ENCODE measurements around the gene ZNF879. TPM values are rescaled to one million over a fixed set of nuclear protein-coding genes. Genes with fewer than 3 reads are reported as not detected.

ZNF879 gene
- total RNA-seq, 4 donors from 2014 or later, result 2.5 to 7.0 (median 3.7) TPM

GRCh38 chr5:178990491-178990890 is 33.1 kb upstream of the ZNF879 start:
- in situ Hi-C loops (cut with MboI; ENCODE audit: low sequenced_read_pairs in 4 of 4), result no loop called here
- H3K9me3 ChIP-seq, result no peaks in the 10 kb centered on the region

GRCh38 chr5:178991190-178992145 is 32.1 kb upstream of the ZNF879 start:
- Histone ChIP-seq H3K36me3 (no peaks in the 10 kb centered on the region), H3K27ac (no peak overlapping the region), H3K9me3 (no peaks in the 10 kb centered on the region), H3K4me3 (no peak overlapping the region), H3K27me3 (peaks cover 3 to 20% (median 12%) of the 10 kb centered on the region in 3 donors), H3K4me1 (no peaks in the 10 kb centered on the region)
- in situ Hi-C loops (cut with MboI; ENCODE audit: low sequenced_read_pairs in 4 of 4), result no loop called here
- intact Hi-C loops (cut with DNase I; ENCODE audit: low total_unique reads), result no loop called here
- no peak for ATAC-seq
- no peak for DNase-seq
- TF ChIP-seq POLR2A (IDR thresholded peaks at IDR 0.05) (no peak), CTCF (IDR thresholded peaks at IDR 0.05 in 4 of 5, conservative IDR thresholded peaks at IDR 0.05 in 1 of 5) (no peak)

More at GRCh38 chr5:178990491-178990890, 33.1 kb upstream of the ZNF879 start:
- Histone ChIP-seq H3K4me3 (no peak overlapping the region), H3K27ac (no peak overlapping the region), H3K27me3 (peaks cover 3 to 13% (median 9%) of the 10 kb centered on the region in 3 donors), H3K36me3 (no peaks in the 10 kb centered on the region), H3K4me1 (no peaks in the 10 kb centered on the region)
- intact Hi-C loops (cut with DNase I; ENCODE audit: low total_unique reads), result no loop called here
- DNase-seq (no peak), ATAC-seq (no peak)
- TF ChIP-seq CTCF (IDR thresholded peaks at IDR 0.05 in 4 of 5, conservative IDR thresholded peaks at IDR 0.05 in 1 of 5), result no peak
- no peak for TF ChIP-seq POLR2A (IDR thresholded peaks at IDR 0.05)

GRCh38 chr5:178992291-178992895 is 31.2 kb upstream of the ZNF879 start:
- H3K27me3 ChIP-seq, result peaks cover 3 to 20% (median 12%) of the 10 kb centered on the region in 3 donors
- DNase-seq, result no peak
- in situ Hi-C loops (cut with MboI; ENCODE audit: low sequenced_read_pairs in 4 of 4), result no loop called here

GRCh38 chr5:178993236-178993765 is 30.3 kb upstream of the ZNF879 start:
- intact Hi-C loops (cut with DNase I; ENCODE audit: low total_unique reads) (no loop called here), in situ Hi-C loops (cut with MboI; ENCODE audit: low sequenced_read_pairs in 4 of 4) (no loop called here)
- Histone ChIP-seq H3K27ac (no peak overlapping the region), H3K4me1 (no peaks in the 10 kb centered on the region), H3K27me3 (peaks cover 3 to 20% (median 12%) of the 10 kb centered on the region in 3 donors), H3K4me3 (no peak overlapping the region), H3K36me3 (no peaks in the 10 kb centered on the region), H3K9me3 (no peaks in the 10 kb centered on the region)
- DNase-seq, result no peak
- ATAC-seq, result no peak
- no peak for TF ChIP-seq POLR2A (IDR thresholded peaks at IDR 0.05)
- no peak for TF ChIP-seq CTCF (IDR thresholded peaks at IDR 0.05 in 4 of 5, conservative IDR thresholded peaks at IDR 0.05 in 1 of 5)

More at GRCh38 chr5:178992291-178992895, 31.2 kb upstream of the ZNF879 start:
- Histone ChIP-seq H3K36me3 (no peaks in the 10 kb centered on the region), H3K27ac (no peak overlapping the region), H3K9me3 (no peaks in the 10 kb centered on the region), H3K4me3 (no peak overlapping the region), H3K4me1 (no peaks in the 10 kb centered on the region)
- no peak for ATAC-seq
- intact Hi-C loops (cut with DNase I; ENCODE audit: low total_unique reads), result no loop called here
- TF ChIP-seq POLR2A (IDR thresholded peaks at IDR 0.05) (no peak), CTCF (IDR thresholded peaks at IDR 0.05 in 4 of 5, conservative IDR thresholded peaks at IDR 0.05 in 1 of 5) (no peak)

Measured in gastrocnemius medialis (tissue), 4 donors.